ENCODE measurements around the gene DLGAP5.

DLGAP5 gene

DNA sequence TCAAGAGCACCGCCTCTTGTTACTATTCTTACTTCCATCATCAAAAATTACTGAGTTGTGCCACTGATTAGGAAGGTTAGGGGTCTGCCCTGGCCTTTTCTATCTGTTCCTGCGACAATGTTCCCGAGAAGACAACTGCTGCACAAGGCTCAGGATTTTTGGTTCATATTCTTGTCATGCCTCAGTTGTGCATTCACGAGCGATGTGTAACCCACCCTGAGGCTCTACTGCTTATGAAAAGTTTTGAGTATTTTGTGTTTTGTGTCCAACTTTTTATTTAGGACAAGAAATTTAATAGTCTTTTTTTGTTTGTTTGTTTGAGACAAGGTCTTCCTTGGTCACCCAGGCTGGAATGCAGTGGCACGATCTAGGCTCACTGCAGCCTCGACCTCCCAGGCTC is 85.4 kb downstream of the DLGAP5 start:
- WGBS (ENCODE audit: extremely low coverage, insufficient coverage, low lambda C conversion rate) = no CpG with 5 or more reads among the region's 7 CpGs
- Histone ChIP-seq H4K8ac (ENCODE audit: low read depth, low read length) (no peak overlapping the region), H2BK15ac (replicated peaks; ENCODE audit: low read depth) (no peak overlapping the region), H2BK120ac (ENCODE audit: low read depth, low read length) (no peak overlapping the region), H3K4me3 (ENCODE audit: low read length) (no peak overlapping the region), H3K4ac (ENCODE audit: low read depth, low read length) (no peak overlapping the region), H3K27me3 (ENCODE audit: insufficient read depth, low read length, poor library complexity) (no peaks in the 10 kb centered on the region), H3K79me1 (ENCODE audit: low read length) (no peaks in the 10 kb centered on the region), H3K4me1 (ENCODE audit: control insufficient read depth, low read depth, low read length) (peaks cover 7% of the 10 kb centered on the region), H3K18ac (ENCODE audit: low read length) (no peak overlapping the region), H3K4me2 (ENCODE audit: low read length) (no peak overlapping the region), H3K56ac (ENCODE audit: low read length) (no peak overlapping the region), H3K79me2 (ENCODE audit: control insufficient read depth, insufficient read depth, low read length) (no peaks in the 10 kb centered on the region), H2BK5ac (ENCODE audit: low read length) (no peak overlapping the region), H3K23ac (ENCODE audit: low read length) (no peak overlapping the region), H3K36me3 (ENCODE audit: control insufficient read depth, insufficient read depth, low read length) (no peaks in the 10 kb centered on the region), H3K9ac (ENCODE audit: low read length) (no peak overlapping the region), H4K5ac (ENCODE audit: low read length) (no peak overlapping the region), H3K27ac (ENCODE audit: low read depth, low read length) (no peak overlapping the region), H2AK5ac (ENCODE audit: low read length) (no peak overlapping the region)
- DNase-seq = no peak

DNA sequence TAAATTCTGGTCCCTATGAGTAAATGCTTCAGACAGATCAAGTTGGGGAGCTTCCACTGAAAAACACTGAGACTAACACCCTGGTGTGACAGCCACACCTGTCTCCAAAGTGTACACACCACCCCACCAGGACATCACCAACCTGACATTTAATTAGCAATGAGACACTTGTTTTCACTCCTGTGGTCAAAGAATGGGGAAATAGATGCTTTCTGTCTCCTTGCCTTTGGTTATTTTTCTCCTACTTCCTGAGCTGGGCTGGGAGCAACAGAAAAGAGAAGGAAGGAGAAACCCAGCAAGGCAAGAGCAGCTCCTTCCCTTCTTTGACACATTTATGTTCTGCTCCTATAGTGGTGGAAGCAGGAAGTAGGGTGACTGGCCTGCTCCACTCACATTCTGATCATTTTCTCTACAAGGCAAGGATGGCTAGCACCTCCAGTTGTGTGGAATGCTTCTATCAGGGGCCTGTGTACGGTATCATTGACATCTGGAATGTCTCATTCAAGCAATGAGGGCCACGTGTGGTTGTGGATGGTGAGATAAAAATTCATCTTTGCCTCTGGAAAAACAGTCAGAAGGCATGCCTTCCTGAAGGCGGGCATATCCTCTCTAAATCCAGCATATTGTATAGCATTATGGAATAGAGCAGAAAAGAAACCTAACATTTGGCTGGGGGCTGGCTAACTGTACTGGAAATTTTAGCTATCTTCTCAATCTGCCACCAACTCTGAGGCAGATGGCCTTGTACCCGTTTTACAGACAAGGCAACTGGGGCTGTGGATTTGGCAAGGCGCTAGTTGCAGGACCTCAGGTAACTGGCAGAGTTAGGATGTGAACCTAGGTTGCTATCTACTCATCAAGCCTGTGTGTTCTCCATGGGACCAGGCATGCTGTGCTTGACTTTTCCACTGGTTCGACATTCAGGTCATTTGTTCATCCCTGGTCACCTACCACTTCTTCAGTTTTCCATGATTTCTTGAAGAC is 87.1 kb downstream of the DLGAP5 start:
- no peak overlapping the region for H2BK120ac ChIP-seq (ENCODE audit: low read depth, low read length)
- H3K27me3 ChIP-seq (ENCODE audit: insufficient read depth, low read length, poor library complexity) = no peaks in the 10 kb centered on the region
- peak overlapping the region; percentile 83 for H3K18ac ChIP-seq (ENCODE audit: low read length)
- H2AK5ac ChIP-seq (ENCODE audit: low read length) = no peak overlapping the region
- no peak overlapping the region for H4K8ac ChIP-seq (ENCODE audit: low read depth, low read length)
- H3K27ac ChIP-seq (ENCODE audit: low read depth, low read length) = no peak overlapping the region
- no peak overlapping the region for H3K56ac ChIP-seq (ENCODE audit: low read length)
- H3K4me2 ChIP-seq (ENCODE audit: low read length) = no peak overlapping the region
- no peaks in the 10 kb centered on the region for H3K79me1 ChIP-seq (ENCODE audit: low read length)
- H3K4me1 ChIP-seq (ENCODE audit: control insufficient read depth, low read depth, low read length) = peaks cover 7% of the 10 kb centered on the region
- no peak overlapping the region for H3K23ac ChIP-seq (ENCODE audit: low read length)
- H3K79me2 ChIP-seq (ENCODE audit: control insufficient read depth, insufficient read depth, low read length) = no peaks in the 10 kb centered on the region
- peak; percentile 65 for DNase-seq
- H4K5ac ChIP-seq (ENCODE audit: low read length) = no peak overlapping the region
- H3K4me3 ChIP-seq (ENCODE audit: low read length) = no peak overlapping the region
- no peaks in the 10 kb centered on the region for H3K36me3 ChIP-seq (ENCODE audit: control insufficient read depth, insufficient read depth, low read length)
- no peak overlapping the region for H3K9ac ChIP-seq (ENCODE audit: low read length)
- H3K4ac ChIP-seq (ENCODE audit: low read depth, low read length) = peak overlapping the region; percentile 46
- no CpG with 5 or more reads among the region's 6 CpGs for WGBS (ENCODE audit: extremely low coverage, insufficient coverage, low lambda C conversion rate)
- H2BK5ac ChIP-seq (ENCODE audit: low read length) = no peak overlapping the region
- H2BK15ac ChIP-seq (replicated peaks; ENCODE audit: low read depth) = no peak overlapping the region

DNA sequence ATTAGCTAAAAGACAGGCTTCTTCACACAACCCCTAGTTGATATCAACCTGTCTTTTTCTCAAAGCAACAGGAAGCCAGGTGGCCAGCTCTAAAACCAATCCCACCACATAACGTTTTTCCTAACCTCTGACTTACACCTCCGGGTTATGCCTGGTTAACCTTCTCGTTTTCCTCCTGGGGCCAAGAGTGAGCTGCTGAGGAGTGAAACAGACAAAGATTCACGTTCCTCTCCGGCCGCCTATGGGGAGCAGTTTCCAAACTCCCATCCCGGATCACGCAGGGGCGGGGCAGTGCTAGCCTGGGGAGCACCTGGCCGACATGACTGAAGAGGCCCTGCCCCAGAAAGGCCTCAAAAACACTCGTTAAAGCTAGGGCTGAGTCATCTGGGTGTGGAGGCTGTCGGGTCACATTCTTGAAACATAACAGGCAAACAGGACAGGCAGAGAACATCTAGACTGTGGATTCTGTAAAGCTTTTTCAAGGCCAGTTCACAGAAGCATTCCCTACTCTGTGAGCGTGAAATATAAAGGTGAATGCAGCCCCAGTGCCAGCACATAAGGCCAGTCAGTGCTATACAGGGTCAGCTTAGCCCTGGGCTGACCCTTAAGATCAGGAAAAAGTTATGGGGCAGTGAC is 88.3 kb downstream of the DLGAP5 start:
- H4K8ac ChIP-seq (ENCODE audit: low read depth, low read length) = no peak overlapping the region
- DNase-seq = peak; percentile 97
- WGBS (ENCODE audit: extremely low coverage, insufficient coverage, low lambda C conversion rate) = no CpG with 5 or more reads among the region's 13 CpGs

DNA sequence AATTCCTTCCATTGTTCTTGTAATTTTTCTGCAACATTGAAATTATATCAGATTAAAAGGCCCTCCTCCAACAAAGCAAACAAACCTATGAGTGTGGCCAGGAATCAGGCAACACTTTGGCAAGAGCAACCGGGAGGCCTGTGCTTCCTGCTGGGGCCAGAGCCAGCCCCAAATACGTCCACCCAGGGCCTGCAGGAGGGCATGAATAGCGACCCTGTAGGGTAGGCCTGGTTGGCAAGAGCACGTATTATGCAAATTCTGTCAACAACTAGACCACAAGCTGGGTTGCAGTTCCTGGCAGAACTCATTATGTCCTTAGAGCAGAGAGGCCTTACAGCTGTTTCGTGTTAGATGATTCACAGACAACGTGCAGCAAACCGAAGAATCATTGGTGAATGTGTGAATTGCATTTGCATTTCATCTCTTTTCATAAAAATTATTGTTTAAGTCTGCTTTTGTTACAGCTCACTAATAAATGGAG is 89.2 kb downstream of the DLGAP5 start:
- Histone ChIP-seq H4K8ac (ENCODE audit: low read depth, low read length) (no peak overlapping the region), H3K27ac (ENCODE audit: low read depth, low read length) (peak overlapping the region; percentile 12), H3K79me2 (ENCODE audit: control insufficient read depth, insufficient read depth, low read length) (no peaks in the 10 kb centered on the region), H3K23ac (ENCODE audit: low read length) (no peak overlapping the region), H3K4me3 (ENCODE audit: low read length) (no peak overlapping the region), H3K18ac (ENCODE audit: low read length) (no peak overlapping the region), H2BK5ac (ENCODE audit: low read length) (no peak overlapping the region), H3K27me3 (ENCODE audit: insufficient read depth, low read length, poor library complexity) (no peaks in the 10 kb centered on the region), H3K79me1 (ENCODE audit: low read length) (no peaks in the 10 kb centered on the region), H3K56ac (ENCODE audit: low read length) (peak overlapping the region; percentile 3), H3K4ac (ENCODE audit: low read depth, low read length) (no peak overlapping the region), H3K9ac (ENCODE audit: low read length) (no peak overlapping the region), H2BK15ac (replicated peaks; ENCODE audit: low read depth) (no peak overlapping the region), H3K4me2 (ENCODE audit: low read length) (no peak overlapping the region), H2AK5ac (ENCODE audit: low read length) (no peak overlapping the region), H3K4me1 (ENCODE audit: control insufficient read depth, low read depth, low read length) (peaks cover 7% of the 10 kb centered on the region), H4K5ac (ENCODE audit: low read length) (no peak overlapping the region), H2BK120ac (ENCODE audit: low read depth, low read length) (no peak overlapping the region), H3K36me3 (ENCODE audit: control insufficient read depth, insufficient read depth, low read length) (no peaks in the 10 kb centered on the region)
- no CpG with 5 or more reads among the region's 7 CpGs for WGBS (ENCODE audit: extremely low coverage, insufficient coverage, low lambda C conversion rate)
- DNase-seq = peak; percentile 81

More for the DNA sequence above, 88.3 kb downstream of the DLGAP5 start:
- Histone ChIP-seq H4K5ac (ENCODE audit: low read length) (no peak overlapping the region), H3K79me2 (ENCODE audit: control insufficient read depth, insufficient read depth, low read length) (no peaks in the 10 kb centered on the region), H2BK5ac (ENCODE audit: low read length) (peak overlapping the region; percentile 33), H3K27ac (ENCODE audit: low read depth, low read length) (peak overlapping the region; percentile 77), H3K4me3 (ENCODE audit: low read length) (no peak overlapping the region), H3K79me1 (ENCODE audit: low read length) (no peaks in the 10 kb centered on the region), H3K9ac (ENCODE audit: low read length) (peak overlapping the region; percentile 9), H3K36me3 (ENCODE audit: control insufficient read depth, insufficient read depth, low read length) (no peaks in the 10 kb centered on the region), H3K18ac (ENCODE audit: low read length) (peak overlapping the region; percentile 83), H2BK15ac (replicated peaks; ENCODE audit: low read depth) (peak overlapping the region; percentile 75), H2BK120ac (ENCODE audit: low read depth, low read length) (no peak overlapping the region), H3K23ac (ENCODE audit: low read length) (no peak overlapping the region), H2AK5ac (ENCODE audit: low read length) (no peak overlapping the region), H3K4ac (ENCODE audit: low read depth, low read length) (peak overlapping the region; percentile 40), H3K4me1 (ENCODE audit: control insufficient read depth, low read depth, low read length) (peaks cover 7% of the 10 kb centered on the region), H3K56ac (ENCODE audit: low read length) (peak overlapping the region; percentile 68), H3K4me2 (ENCODE audit: low read length) (no peak overlapping the region), H3K27me3 (ENCODE audit: insufficient read depth, low read length, poor library complexity) (no peaks in the 10 kb centered on the region)

DNA sequence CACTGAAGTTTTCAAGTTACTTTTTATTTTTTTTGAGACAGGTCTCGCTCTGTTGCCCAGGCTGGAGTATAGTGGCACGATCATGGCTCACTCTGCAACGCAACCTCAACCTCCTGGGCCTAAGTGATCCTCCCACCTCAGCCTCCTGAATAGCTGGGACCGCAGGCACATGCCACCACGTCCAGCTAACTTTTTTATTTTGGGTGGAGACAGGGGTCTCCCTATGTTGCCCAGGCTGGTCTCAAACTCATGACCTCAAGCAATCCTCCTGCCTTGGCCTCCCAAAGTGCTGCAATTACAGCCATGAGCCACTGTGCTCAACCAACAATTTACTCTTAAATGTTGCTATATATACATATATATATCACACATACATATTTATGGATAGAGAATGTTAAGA is 89.7 kb downstream of the DLGAP5 start:
- Histone ChIP-seq H4K8ac (ENCODE audit: low read depth, low read length) (no peak overlapping the region), H2AK5ac (ENCODE audit: low read length) (no peak overlapping the region), H3K27me3 (ENCODE audit: insufficient read depth, low read length, poor library complexity) (no peaks in the 10 kb centered on the region), H3K23ac (ENCODE audit: low read length) (no peak overlapping the region), H2BK5ac (ENCODE audit: low read length) (no peak overlapping the region), H3K56ac (ENCODE audit: low read length) (no peak overlapping the region), H3K4ac (ENCODE audit: low read depth, low read length) (no peak overlapping the region), H3K27ac (ENCODE audit: low read depth, low read length) (no peak overlapping the region), H3K79me1 (ENCODE audit: low read length) (no peaks in the 10 kb centered on the region), H3K79me2 (ENCODE audit: control insufficient read depth, insufficient read depth, low read length) (no peaks in the 10 kb centered on the region), H3K18ac (ENCODE audit: low read length) (no peak overlapping the region), H3K9ac (ENCODE audit: low read length) (no peak overlapping the region), H3K4me2 (ENCODE audit: low read length) (no peak overlapping the region), H4K5ac (ENCODE audit: low read length) (no peak overlapping the region), H3K4me3 (ENCODE audit: low read length) (no peak overlapping the region), H3K36me3 (ENCODE audit: control insufficient read depth, insufficient read depth, low read length) (no peaks in the 10 kb centered on the region), H2BK15ac (replicated peaks; ENCODE audit: low read depth) (no peak overlapping the region), H3K4me1 (ENCODE audit: control insufficient read depth, low read depth, low read length) (peaks cover 7% of the 10 kb centered on the region), H2BK120ac (ENCODE audit: low read depth, low read length) (no peak overlapping the region)
- WGBS (ENCODE audit: extremely low coverage, insufficient coverage, low lambda C conversion rate) = no CpG with 5 or more reads among the region's 5 CpGs
- no peak for DNase-seq

Data from mesendoderm (in vitro differentiated cells).